Ovary (tissue), 9 donors: ENCODE measurements around the gene TMEM123. TPM values are rescaled to one million over a fixed set of nuclear protein-coding genes. Genes with fewer than 3 reads are reported as not detected.

Experiments used
- DNase-seq, 5 donors: peaks; one replicate each; pipeline ENCODE4 v3.0.0-alpha.2; 2019 to 2020
- H3K27ac ChIP-seq, 2 donors: fragments of 200-600 bp; one replicate each; pipeline versions ENCODE4 v1.5.1 to v1.8.0; 2019 to 2022
- H3K27me3 ChIP-seq: fragments of 200-600 bp; one replicate; pipeline ENCODE4 v1.8.0; 2022
- H3K36me3 ChIP-seq: fragments of 200-600 bp; sonication (generic); one replicate; pipeline ENCODE4 v1.5.1; 2019
- H3K4me1 ChIP-seq: one replicate; pipeline ENCODE4 v1.8.1; 2013; ENCODE audit warnings: mild to moderate bottlenecking, moderate library complexity; ENCODE audit not compliant: insufficient read depth
- H3K4me3 ChIP-seq: fragments of 200-600 bp; sonication (generic); one replicate; pipeline ENCODE4 v1.5.1; 2017
- H3K9me3 ChIP-seq, 2 donors: fragments of 200-600 bp in 1 of 2; sonication (generic) in 1 of 2; one replicate each; pipeline versions ENCODE4 v1.5.1 to v1.8.1; 2013 to 2019; ENCODE audit warnings: mild to moderate bottlenecking in 1 of 2, moderate library complexity in 1 of 2
- EP300 ChIP-seq: sonication (generic); formaldehyde crosslinking; IDR thresholded peaks from one replicate; pipeline ENCODE4 v1.6.1; 2017; ENCODE audit warnings: antibody characterized with exemption
- POLR2A ChIP-seq: fragments of 450-650 bp; IDR thresholded peaks from one replicate; pipeline ENCODE4 v1.6.1; 2017; ENCODE audit warnings: antibody characterized with exemption, mild to moderate bottlenecking, moderate library complexity
- WGBS, 3 donors: extraction: QIAGEN DNeasy Blood & Tissue Kit in 1 of 3; methylation state at CpG; one replicate each; pipeline versions ENCODE4 v1.1.5 to v1.1.7; 2013 to 2017; 5-methylcytosine and 5-hydroxymethylcytosine counted together
- intact Hi-C, 4 donors: fragments of 100-400 bp; cut with DNase I; formaldehyde crosslinking; loops; one replicate each; pipeline versions ENCODE4 v1.11.0 to v1.15.1; 2022 to 2023
- polyA plus RNA-seq, 2 donors: library from polyadenylated mRNA; stranded (reverse); fragments of 200-250 nt in 1 of 2; fragments of 350-450 nt in 1 of 2; fragmentation: Illumina TruSeq in 1 of 2; extraction: RNeasy Lipid Tissue Mini Kit (QIAGEN cat#74804) in 1 of 2; gene quantifications; one replicate each; pipeline ENCODE4 v1.2.3, GENCODE V29; 2013 to 2014
- total RNA-seq, 7 donors: library from RNA; depleted of rRNA in 2 of 7; stranded (reverse); fragments of >200 nt in 2 of 7; fragmentation: NEBNext Ultra II Directional in 3 of 7; extraction: Animal tissue kit (Norgen Biotek cat#: 25700) in 3 of 7; gene quantifications; one replicate each; pipeline versions ENCODE4 v1.1.0 to v1.2.4, GENCODE V29; 2016 to 2023
- TF ChIP-seq, protein P1 (sequence below), 3 donors: fragments of 450-650 bp in 2 of 3; fragments of 200-600 bp in 1 of 3; IDR thresholded peaks; one replicate each; pipeline versions ENCODE4 v1.5.1 to v1.8.0; 2016 to 2022; ENCODE audit warnings: antibody characterized with exemption in 3 of 3, mild to moderate bottlenecking in 1 of 3
- donor health status: DM: no; HTN: no; CAD: no; lungs with moderate emphysema.
- donor health status: DM: no; HTN: no; CAD: no.
- donor health status: Bipolar disorder and iron deficiency.
- donor health status: DM: yes; HTN: yes; CAD: no.
- donor health status: DM: no; HTN: no; CAD: no.
- donor health status: DM: yes; HTN: yes; CAD: no.

Gene TMEM123
- total and polyA plus RNA-seq, 9 donors = 69.4 to 165 (median 124) TPM

- intact Hi-C loops = no loop called here
- 66 to 97% (median 80%) methylated on average over 3 of the region's 3 CpGs for WGBS, 3 donors
These were observed 93.2 kb downstream of the TMEM123 start for GRCh38 chr11:102359372-102359771.

DNA sequence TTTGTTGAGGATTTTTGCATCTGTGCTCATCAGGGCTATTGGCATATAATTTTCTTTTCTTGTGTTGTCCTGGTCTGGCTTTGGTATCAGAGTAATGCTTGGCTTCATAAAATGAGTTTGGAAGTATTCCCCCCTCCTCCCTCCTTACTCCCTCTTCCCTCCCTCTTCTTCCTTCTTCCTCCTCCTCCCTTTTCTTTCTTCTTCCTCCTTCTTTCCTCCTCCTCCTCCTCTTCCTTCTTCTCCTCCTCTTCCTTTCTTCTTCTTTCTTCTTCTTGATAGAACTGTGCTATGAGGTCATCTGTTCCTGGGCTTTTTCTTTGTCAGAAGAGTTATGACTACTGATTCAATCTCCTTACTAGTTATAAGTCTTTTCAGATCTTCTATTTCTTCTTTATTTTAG is 95.4 kb downstream of the TMEM123 start:
- intact Hi-C loops = no loop called here
- Histone ChIP-seq H3K36me3 (no peaks in the 10 kb centered on the region), H3K9me3 (no peaks in the 10 kb centered on the region), H3K4me1 (no peaks in the 10 kb centered on the region), H3K4me3 (no peak overlapping the region), H3K27me3 (no peaks in the 10 kb centered on the region), H3K27ac (no peak overlapping the region)
- DNase-seq = no peak
- TF ChIP-seq POLR2A = no peak
- TF ChIP-seq, protein P1, sequence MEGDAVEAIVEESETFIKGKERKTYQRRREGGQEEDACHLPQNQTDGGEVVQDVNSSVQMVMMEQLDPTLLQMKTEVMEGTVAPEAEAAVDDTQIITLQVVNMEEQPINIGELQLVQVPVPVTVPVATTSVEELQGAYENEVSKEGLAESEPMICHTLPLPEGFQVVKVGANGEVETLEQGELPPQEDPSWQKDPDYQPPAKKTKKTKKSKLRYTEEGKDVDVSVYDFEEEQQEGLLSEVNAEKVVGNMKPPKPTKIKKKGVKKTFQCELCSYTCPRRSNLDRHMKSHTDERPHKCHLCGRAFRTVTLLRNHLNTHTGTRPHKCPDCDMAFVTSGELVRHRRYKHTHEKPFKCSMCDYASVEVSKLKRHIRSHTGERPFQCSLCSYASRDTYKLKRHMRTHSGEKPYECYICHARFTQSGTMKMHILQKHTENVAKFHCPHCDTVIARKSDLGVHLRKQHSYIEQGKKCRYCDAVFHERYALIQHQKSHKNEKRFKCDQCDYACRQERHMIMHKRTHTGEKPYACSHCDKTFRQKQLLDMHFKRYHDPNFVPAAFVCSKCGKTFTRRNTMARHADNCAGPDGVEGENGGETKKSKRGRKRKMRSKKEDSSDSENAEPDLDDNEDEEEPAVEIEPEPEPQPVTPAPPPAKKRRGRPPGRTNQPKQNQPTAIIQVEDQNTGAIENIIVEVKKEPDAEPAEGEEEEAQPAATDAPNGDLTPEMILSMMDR (IDR thresholded peaks at IDR 0.05) = no peak
- no peak for TF ChIP-seq EP300

More at GRCh38 chr11:102359372-102359771, 93.2 kb downstream of the TMEM123 start:
- Histone ChIP-seq H3K9me3 (no peaks in the 10 kb centered on the region), H3K36me3 (no peaks in the 10 kb centered on the region), H3K27ac (no peak overlapping the region), H3K27me3 (no peaks in the 10 kb centered on the region), H3K4me1 (no peaks in the 10 kb centered on the region), H3K4me3 (no peak overlapping the region)
- TF ChIP-seq EP300 (no peak), POLR2A (no peak)
- TF ChIP-seq, protein P1 (IDR thresholded peaks at IDR 0.05) = no peak
- DNase-seq = no peak

GRCh38 chr11:102347462-102348370 is 104.8 kb downstream of the TMEM123 start:
- 0 to 1% (median 1%) methylated on average over 28 to 33 of the region's 33 CpGs for WGBS, 3 donors
- Histone ChIP-seq H3K4me1 (peaks cover 2% of the 10 kb centered on the region), H3K9me3 (no peaks in the 10 kb centered on the region), H3K27ac (peak overlapping the region; percentile 98 to 99), H3K36me3 (no peaks in the 10 kb centered on the region), H3K27me3 (no peaks in the 10 kb centered on the region), H3K4me3 (peak overlapping the region; percentile 62)
- TF ChIP-seq, protein P1 (IDR thresholded peaks at IDR 0.05) = no peak
- TF ChIP-seq POLR2A = no peak
- TF ChIP-seq EP300 = no peak
- DNase-seq = peak in 1 of 5 donors; percentile 21
- intact Hi-C loops = loop anchor here (10.0 kb wide), 3 partner anchors 63 to 147 kb away; partner anchors contain the start of gene TMEM123 (in 1 of the 4)

GRCh38 chr11:102346748-102347461 is 105.7 kb downstream of the TMEM123 start, which contains the start of gene BIRC2:
BIRC2 (plus strand) TSS chr11:102347214; CDS start chr11:102349855, 2,641 bp downstream.
- Histone ChIP-seq H3K4me1 (peaks cover 2% of the 10 kb centered on the region), H3K36me3 (no peaks in the 10 kb centered on the region), H3K27ac (peak within 1 kb of the TSS; percentile 98 to 99), H3K9me3 (no peaks in the 10 kb centered on the region), H3K4me3 (peak within 1 kb of the TSS; percentile 62), H3K27me3 (no peaks in the 10 kb centered on the region)
- 0 to 1% (median 0%) methylated on average over 46 to 77 of the region's 77 CpGs for WGBS, 3 donors
- intact Hi-C loops = loop anchor here (10.0 kb wide), 3 partner anchors 62 to 148 kb away; partner anchors contain the start of gene TMEM123 (in 1 of the 4)
- TF ChIP-seq EP300 = peak; percentile 3
- TF ChIP-seq, protein P1 (IDR thresholded peaks at IDR 0.05) = peak; percentile 75 to 97 (median 94)
- peak; percentile 95 for TF ChIP-seq POLR2A
- peak; percentile 94 to 98 (median 97) for DNase-seq
